ENCODE data around the gene ALDH1B1.

ALDH1B1 gene

DNA sequence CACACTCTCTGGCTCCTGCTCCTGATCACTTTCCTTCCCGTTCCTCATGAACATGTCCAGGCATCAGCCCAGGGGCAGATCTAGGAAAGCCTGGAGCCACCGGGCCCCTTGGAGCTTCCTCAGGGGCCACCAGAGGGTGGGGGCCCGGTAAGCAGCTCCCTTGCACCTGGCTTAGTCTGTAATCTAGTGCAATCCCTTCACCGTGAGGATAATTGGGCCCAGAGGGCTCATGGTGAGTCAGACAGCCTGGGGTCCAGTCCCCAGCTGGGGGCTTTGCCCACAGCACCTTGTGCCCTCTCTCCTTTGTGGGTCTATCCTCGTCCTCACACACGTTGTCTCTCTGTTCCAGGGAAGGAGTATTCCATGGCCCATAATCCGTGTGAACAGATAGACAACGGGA, 10.4 kb upstream of the ALDH1B1 start:
- no peak for DNase-seq (ENCODE audit: extremely low read depth, low read depth)
- TF ChIP-seq, protein P1, sequence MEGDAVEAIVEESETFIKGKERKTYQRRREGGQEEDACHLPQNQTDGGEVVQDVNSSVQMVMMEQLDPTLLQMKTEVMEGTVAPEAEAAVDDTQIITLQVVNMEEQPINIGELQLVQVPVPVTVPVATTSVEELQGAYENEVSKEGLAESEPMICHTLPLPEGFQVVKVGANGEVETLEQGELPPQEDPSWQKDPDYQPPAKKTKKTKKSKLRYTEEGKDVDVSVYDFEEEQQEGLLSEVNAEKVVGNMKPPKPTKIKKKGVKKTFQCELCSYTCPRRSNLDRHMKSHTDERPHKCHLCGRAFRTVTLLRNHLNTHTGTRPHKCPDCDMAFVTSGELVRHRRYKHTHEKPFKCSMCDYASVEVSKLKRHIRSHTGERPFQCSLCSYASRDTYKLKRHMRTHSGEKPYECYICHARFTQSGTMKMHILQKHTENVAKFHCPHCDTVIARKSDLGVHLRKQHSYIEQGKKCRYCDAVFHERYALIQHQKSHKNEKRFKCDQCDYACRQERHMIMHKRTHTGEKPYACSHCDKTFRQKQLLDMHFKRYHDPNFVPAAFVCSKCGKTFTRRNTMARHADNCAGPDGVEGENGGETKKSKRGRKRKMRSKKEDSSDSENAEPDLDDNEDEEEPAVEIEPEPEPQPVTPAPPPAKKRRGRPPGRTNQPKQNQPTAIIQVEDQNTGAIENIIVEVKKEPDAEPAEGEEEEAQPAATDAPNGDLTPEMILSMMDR (IDR thresholded peaks at IDR 0.05; ENCODE audit: low read depth, low read length), result no peak

DNA sequence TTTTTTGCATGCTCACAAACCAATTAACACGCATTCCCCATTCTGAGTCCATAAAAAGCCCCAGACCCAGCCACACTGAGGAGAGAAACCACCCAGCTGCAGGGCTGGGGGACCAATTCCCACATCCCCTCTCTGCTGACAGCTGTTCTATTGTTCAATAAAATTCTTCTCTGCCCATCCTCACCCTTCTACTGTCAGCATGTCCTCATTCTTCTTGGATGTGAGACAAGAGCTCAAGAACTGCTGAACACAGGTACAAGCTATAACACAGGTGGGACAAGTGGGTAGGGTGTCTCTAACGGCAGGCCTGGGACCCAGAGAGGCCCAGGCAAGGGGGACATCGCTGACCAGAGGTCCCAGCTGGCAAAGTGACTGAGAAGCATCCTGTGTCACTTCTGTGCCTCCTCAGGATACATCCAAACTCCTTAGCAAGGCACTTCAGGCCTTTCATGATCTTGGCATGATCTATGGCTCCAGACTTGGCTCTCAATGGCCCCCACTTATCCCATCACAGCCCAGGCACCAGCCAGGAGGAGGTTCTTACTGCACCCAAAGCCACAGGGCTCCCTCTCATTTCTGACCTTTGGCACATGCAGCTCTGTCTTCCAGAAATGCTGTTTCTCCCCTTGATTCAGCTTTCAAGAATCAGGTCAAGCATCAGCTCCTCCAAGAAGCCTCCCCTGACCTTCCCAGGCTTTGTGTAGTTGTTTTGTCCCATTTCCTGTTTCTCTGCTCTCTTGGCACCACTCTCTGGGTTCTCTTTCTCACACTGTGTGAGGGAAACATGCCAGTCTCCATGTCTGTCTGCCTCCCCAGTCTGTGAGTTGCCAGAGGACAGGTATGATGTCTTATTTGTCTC, 7.3 kb upstream of the ALDH1B1 start:
- no peak for DNase-seq (ENCODE audit: extremely low read depth, low read depth)

GRCh38 chr9:38385896-38386295, 6.6 kb upstream of the ALDH1B1 start:
- no peak for DNase-seq (ENCODE audit: extremely low read depth, low read depth)
- TF ChIP-seq, protein P1 (IDR thresholded peaks at IDR 0.05; ENCODE audit: low read depth, low read length), result no peak

More for the DNA sequence above, 7.3 kb upstream of the ALDH1B1 start:
- TF ChIP-seq, protein P1 (IDR thresholded peaks at IDR 0.05; ENCODE audit: low read depth, low read length), result no peak

DNA sequence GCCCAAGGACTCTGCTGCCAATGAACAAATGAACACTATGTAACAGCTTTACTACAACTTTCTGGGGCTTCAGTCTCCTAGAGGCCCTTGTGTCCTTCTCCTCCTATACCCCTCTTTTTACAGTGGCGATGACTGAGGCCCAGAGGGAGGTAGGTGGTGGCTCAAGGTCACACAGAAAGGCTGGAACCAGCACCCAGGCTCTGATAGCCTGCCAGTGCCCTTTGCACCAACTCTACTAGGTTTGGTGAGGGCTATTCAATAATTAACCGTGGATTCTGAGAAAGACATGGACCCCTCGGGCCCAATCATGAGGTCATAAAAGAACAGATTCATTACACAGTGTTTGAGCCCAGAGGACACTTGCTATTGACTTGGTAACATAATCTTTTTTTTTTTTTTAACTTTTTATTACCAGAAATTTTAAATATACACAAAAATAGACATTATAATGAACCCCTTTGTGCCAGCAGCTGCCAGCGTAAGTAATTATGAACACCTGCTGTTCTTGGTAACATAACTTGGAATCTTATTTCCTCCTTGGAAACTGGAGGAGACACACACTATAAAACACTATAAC, 6.1 kb upstream of the ALDH1B1 start:
- TF ChIP-seq, protein P1 (IDR thresholded peaks at IDR 0.05; ENCODE audit: low read depth, low read length), result no peak
- no peak for DNase-seq (ENCODE audit: extremely low read depth, low read depth)

- TF ChIP-seq, protein P1 (IDR thresholded peaks at IDR 0.05; ENCODE audit: low read depth, low read length), result no peak
- no peak for DNase-seq (ENCODE audit: extremely low read depth, low read depth)
Measured at GRCh38 chr9:38387066-38387465, 5.4 kb upstream of the ALDH1B1 start.

DNA sequence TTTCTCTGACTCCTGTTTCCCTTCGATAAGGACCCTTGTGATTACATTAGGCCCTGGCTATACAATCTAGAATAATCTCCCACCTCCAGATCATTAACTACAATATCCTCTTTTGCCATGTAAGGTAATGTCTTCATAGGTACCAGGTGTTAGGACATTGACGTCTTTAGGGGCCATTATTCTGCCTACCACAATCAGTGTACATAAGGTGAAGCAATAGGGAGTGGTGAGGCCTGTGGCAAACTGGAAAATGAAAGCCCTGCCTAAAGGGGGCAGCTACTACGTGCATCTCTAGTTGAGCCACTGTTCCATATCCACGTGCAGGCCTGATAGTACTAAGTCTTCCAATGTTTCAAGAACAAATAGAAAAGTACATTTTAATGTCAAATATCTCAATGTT, 4.8 kb upstream of the ALDH1B1 start:
- TF ChIP-seq, protein P1 (IDR thresholded peaks at IDR 0.05; ENCODE audit: low read depth, low read length), result no peak
- DNase-seq (ENCODE audit: extremely low read depth, low read depth), result no peak
